NCI-H524 (cell line): ENCODE results near the gene PCDHGA8.
"Not testable (repeated sequence)": the region's sequence is repeated elsewhere in the genome, so short reads cannot be mapped to it uniquely, and the experiment has no call there.

Experiments used
- DNase-seq, 2 experiments: peaks; one replicate each; lab custom pipeline; 2025; lab: John Stamatoyannopoulos, UW

Gene PCDHGA8

DNA sequence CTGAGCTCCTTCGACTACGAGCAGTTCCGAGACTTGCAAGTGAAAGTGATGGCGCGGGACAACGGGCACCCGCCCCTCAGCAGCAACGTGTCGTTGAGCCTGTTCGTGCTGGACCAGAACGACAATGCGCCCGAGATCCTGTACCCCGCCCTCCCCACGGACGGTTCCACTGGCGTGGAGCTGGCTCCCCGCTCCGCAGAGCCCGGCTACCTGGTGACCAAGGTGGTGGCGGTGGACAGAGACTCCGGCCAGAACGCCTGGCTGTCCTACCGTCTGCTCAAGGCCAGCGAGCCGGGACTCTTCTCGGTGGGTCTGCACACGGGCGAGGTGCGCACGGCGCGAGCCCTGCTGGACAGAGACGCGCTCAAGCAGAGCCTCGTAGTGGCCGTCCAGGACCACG, 39.9 kb downstream of the PCDHGA8 start:
- not testable (repeated sequence) for DNase-seq

DNA sequence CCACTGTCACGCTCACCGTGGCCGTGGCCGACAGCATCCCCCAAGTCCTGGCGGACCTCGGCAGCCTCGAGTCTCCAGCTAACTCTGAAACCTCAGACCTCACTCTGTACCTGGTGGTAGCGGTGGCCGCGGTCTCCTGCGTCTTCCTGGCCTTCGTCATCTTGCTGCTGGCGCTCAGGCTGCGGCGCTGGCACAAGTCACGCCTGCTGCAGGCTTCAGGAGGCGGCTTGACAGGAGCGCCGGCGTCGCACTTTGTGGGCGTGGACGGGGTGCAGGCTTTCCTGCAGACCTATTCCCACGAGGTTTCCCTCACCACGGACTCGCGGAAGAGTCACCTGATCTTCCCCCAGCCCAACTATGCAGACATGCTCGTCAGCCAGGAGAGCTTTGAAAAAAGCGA, 40.3 kb downstream of the PCDHGA8 start:
- DNase-seq = not testable (repeated sequence)

DNA sequence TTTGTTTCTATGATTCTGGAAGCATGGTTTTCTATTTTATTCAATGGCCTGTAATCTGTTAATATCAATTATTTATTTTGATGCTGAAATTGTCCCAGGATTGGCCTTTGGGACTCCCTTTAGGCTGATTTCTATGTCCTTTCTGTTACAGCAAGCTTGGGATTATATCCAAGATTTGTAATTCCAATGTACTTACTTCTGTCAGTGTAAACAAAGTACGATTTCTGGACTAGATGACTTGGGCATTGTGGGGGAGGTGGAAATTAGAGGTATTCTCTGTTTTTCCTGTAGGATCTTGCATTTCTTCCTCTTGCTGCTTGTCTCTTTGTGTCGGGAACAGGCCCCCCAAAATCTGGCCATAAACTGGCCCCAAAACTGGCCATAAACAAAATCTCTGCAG, 41.6 kb downstream of the PCDHGA8 start:
- no peak for DNase-seq

DNA sequence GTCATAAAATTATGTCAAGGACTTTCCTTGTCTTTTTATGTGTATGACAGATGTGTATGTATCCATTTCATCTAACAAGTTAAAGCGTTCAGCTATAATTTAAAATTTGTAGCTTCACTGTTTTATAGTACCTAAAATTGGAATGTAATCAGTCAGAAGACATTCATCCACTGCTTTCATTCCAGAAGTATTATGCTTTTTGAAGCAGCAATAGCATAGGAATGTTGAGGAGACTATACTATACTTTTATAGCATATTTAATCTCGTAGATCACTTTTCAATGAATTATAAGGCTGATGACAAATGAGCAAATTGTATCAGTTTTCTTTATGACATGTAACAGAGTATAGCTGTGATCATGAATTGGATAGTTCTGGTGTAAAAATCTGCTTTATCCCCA, 44.8 kb downstream of the PCDHGA8 start:
- DNase-seq = no peak

DNA sequence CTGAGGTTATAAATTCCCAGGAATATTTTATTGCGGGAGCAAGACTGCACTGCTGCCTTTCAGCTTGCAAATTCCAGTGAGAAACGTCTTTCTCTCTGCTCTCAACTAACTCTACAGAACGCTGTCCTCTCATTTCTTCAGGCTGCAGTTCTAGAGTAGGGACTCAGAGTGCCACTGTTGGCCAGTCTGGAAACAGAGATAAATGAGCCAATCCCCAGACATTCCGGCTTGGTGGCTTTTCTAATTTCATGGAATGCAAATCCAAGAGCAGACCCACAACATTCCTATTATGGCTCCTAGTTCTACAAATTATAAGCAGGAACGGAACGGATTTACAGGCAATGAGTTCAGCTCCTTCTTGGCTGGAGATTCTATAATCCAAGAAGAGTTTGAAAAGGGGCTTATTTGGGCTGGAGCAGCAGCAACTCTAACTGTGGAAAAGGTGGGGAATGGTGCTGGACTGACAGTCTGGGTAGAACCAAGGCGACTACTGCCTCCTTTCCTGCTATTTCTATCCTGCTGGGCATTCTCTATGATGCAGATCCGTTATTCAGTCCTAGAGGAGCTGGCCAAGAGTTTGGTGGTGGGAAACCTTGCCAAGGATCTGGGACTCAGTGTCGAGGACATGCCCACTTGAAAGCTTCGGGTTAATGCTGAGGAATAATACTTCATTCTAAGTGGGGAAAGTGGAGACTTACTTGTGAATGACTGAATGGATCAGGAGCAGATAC, 47.1 kb downstream of the PCDHGA8 start:
- DNase-seq = no peak

DNA sequence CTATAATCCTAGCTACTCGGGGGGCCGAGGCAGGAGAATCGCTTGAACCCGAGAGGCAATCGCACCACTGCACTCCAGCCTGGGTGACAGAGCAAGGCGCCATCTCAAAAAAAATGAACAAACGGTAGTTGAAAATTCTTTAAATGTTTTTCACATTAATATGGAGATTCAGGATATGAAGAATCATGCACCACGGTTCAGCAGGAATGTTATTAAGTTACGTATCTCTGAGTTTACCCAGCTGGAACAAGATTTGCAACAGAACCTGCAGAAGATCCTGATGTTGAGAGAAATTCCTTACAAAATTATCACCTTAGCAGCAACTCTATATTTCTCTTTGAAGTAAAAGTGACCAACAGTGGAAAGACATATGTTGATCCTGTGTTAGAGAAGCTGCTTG, 47.9 kb downstream of the PCDHGA8 start:
- DNase-seq = no peak

DNA sequence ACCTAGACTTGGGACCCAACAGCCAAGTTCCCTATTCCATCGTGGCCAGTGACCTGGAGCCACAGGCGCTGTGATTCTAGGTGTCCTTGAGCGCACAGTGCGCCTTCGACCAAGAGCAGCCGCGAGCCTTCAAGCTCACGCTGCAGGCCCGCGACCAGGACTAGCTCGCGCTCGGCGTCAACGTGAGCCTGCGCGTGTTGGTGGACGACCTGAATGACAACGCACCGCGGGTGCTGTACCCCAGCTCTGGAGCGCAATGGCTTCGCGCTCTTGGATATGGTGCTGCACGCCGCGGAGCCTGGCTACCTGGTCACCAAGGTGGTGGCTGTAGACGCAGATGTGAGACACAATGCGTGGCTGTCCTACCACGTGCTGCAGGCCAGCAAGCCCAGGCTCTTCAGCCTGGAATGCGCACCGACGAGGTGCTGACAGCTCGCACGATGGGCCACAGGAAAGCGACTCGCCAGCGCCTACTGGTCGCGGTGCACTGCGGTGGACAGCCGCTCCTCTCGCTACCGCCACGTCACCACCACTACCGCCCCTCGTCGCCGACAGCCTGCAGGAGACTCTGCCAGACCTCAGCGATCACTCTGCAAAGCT, 49.2 kb downstream of the PCDHGA8 start:
- no peak for DNase-seq
